ENCODE results near the gene BANP. TPM values are rescaled to one million over a fixed set of nuclear protein-coding genes. Genes with fewer than 3 reads are reported as not detected.
A peak's percentile ranks its signal among the peaks of the same experiment; 100 is the strongest.

Gene BANP
- polyA plus RNA-seq, 6 donors from 2014 or later: 24.3 to 40.1 (median 28.5) TPM

GRCh38 chr16:87918866-87919680 lies 32.2 kb upstream of the BANP start:
- no peak for ATAC-seq (ENCODE audit: low read depth in 2 of 2)
- Mint-ChIP-seq H3K27me3 (peaks cover 11 to 30% (median 25%) of the 10 kb centered on the region in 3 donors), H3K27ac (peak overlapping the region in 1 of 6 donors; percentile 51), H3K4me3 (no peak overlapping the region), H3K36me3 (no peaks in the 10 kb centered on the region), H3K4me1 (peaks cover 2 to 7% (median 6%) of the 10 kb centered on the region in 3 donors), H3K9me3 (no peaks in the 10 kb centered on the region)
- DNase-seq: no peak

DNA sequence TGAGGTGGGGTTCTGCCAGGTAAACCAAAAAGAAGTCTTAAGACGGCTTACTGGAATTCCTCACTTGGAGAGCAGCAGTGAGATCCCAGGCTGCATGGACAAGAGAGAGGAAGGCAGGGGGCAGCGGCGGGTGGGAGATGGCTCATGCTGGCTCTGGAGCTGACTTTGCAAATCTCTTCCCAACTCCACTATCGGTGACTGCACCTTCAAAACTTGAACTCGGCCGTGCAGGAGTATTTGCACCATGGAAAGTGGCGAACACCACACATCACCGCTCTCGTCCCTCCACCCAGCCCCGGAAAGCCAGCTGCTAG lies 31.6 kb upstream of the BANP start:
- H3K27me3 Mint-ChIP-seq: peaks cover 11 to 25% (median 20%) of the 10 kb centered on the region in 3 donors

DNA sequence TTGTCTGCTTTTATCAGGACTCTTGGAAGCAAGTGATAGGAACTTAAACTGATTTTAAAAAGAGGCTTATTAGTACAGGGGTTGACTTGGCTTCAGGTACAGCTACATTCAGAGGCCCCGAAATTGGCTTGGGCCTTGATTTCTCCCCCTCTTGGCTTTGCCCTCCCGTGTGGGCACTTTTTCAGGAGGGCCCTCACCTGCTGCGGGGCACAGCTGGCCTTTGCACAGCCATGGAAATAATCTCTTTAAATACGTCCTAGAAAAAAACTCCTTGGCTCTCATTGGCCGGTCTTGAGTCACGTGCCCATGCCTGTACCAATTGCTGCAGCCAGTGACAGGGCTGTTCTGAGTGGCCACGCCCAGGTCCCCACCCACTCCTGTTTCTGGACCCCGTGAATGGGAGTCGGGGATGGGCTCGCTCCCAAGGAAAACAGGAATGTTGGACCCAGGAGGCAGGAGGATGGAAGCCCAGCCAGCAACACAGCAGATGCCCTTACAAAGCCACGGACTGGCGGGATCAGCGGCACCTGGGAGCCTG lies 29.9 kb upstream of the BANP start:
- H3K9me3 Mint-ChIP-seq: no peaks in the 10 kb centered on the region
- no peaks in the 10 kb centered on the region for H3K36me3 Mint-ChIP-seq
- ATAC-seq (ENCODE audit: low read depth in 2 of 2) (no peak), DNase-seq (no peak)
- no peak overlapping the region for H3K4me3 Mint-ChIP-seq
- H3K27ac Mint-ChIP-seq: peak overlapping the region in 1 of 6 donors; percentile 65
- peaks cover 22 to 28% (median 25%) of the 10 kb centered on the region in 3 donors for H3K4me1 Mint-ChIP-seq
- H3K27me3 Mint-ChIP-seq: peaks cover 11 to 20% (median 20%) of the 10 kb centered on the region in 3 donors

More for the DNA sequence above, 31.6 kb upstream of the BANP start:
- no peaks in the 10 kb centered on the region for H3K36me3 Mint-ChIP-seq
- no peak overlapping the region for H3K27ac Mint-ChIP-seq
- no peak overlapping the region for H3K4me3 Mint-ChIP-seq
- no peaks in the 10 kb centered on the region for H3K9me3 Mint-ChIP-seq
- ATAC-seq (ENCODE audit: low read depth in 2 of 2) (no peak), DNase-seq (no peak)
- H3K4me1 Mint-ChIP-seq: peaks cover 8 to 13% (median 11%) of the 10 kb centered on the region in 3 donors

DNA sequence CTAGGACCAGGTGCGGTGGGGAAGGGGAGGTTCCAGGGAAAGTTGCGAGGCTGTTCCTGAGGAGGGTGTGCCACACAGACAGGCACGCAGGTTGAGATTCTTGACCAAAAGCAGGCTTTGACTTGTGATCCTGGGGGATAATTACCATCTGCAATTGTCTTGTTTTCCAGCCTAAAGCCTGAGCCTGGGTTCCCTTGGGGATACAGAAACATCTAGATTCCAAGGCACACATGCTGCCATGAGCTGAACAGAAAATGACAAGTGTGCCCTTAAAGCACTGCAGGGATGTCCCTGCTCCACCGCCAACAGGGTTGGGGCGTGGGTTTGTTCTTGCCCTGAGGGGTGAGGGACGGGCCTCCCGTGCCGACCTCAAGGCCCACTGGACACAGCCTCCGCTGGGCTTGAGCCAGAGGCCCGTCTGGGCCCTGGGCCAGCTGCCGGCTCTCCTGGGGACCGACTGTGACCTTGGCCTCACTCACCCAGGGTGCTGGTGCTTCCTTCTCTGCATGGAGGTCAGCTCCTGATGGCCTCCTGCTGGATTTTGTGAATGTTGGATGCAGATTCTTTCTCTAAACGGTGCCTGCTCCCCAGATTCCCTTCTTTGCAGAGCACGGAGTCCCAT lies 28.9 kb upstream of the BANP start:
- Mint-ChIP-seq H3K27me3 (peaks cover 9 to 17% (median 17%) of the 10 kb centered on the region in 3 donors), H3K36me3 (no peaks in the 10 kb centered on the region), H3K4me1 (peaks cover 30 to 37% (median 31%) of the 10 kb centered on the region in 3 donors), H3K9me3 (no peaks in the 10 kb centered on the region), H3K4me3 (no peak overlapping the region), H3K27ac (peak overlapping the region in 2 of 6 donors; percentile 18 to 38)
- ATAC-seq (ENCODE audit: low read depth in 2 of 2) (no peak), DNase-seq (no peak)

GRCh38 chr16:87924041-87924810 lies 27.0 kb upstream of the BANP start:
- Mint-ChIP-seq H3K27ac (peak overlapping the region; percentile 69 to 98 (median 97)), H3K9me3 (no peaks in the 10 kb centered on the region), H3K27me3 (no peaks in the 10 kb centered on the region), H3K4me3 (peak overlapping the region; percentile 22 to 83 (median 64)), H3K4me1 (peaks cover 26 to 33% (median 30%) of the 10 kb centered on the region in 3 donors), H3K36me3 (no peaks in the 10 kb centered on the region)
- DNase-seq (peak; percentile 82), ATAC-seq (ENCODE audit: low read depth in 2 of 2) (peak; percentile 76)

DNA sequence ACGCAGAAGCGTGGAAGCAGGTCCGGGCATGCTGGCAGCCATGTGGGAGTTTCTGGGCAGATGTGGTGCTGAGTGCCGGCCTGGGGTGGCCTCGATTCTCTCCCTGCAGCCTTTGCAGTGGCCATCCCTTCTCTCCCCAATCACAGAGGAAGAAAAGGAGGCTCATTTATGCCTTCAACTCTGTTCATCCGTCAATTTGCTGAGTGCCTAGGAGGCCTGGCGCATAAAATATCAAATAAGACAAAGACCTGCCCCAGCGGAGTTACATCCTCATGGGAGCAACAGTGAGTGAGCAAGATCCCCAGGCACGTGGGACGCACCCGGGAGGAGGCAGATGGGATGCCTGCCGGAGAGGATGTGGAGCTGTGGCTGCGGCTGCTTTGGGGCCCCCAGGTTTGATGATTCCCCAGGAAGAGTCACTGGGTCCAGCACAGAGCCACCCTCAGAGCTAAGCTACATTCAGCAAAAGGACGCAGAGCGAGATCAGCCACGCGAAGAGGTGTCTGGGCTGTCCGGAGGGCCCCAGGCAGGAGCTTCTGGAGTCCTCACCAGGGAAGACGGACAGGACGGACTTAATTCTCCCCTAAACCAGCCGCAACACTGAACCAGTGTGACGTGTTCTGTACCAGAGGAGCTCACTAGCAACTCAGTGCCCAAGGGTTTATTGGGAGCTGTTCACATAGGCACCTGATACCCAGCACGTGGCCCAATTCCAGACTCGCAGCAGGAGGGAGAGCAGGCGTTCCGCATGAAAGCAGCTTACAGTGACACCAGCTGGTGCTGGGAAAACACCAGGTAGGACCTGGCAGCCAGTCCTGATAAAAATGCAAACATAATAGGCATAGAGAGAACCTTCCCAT lies 26.2 kb upstream of the BANP start:
- peak overlapping the region; percentile 48 to 98 (median 97) for H3K27ac Mint-ChIP-seq
- peak overlapping the region; percentile 22 to 83 (median 64) for H3K4me3 Mint-ChIP-seq
- no peaks in the 10 kb centered on the region for H3K27me3 Mint-ChIP-seq
- DNase-seq: no peak
- H3K4me1 Mint-ChIP-seq: peaks cover 26 to 33% (median 30%) of the 10 kb centered on the region in 3 donors
- no peaks in the 10 kb centered on the region for H3K9me3 Mint-ChIP-seq
- H3K36me3 Mint-ChIP-seq: no peaks in the 10 kb centered on the region
- no peak for ATAC-seq (ENCODE audit: low read depth in 2 of 2)

DNA sequence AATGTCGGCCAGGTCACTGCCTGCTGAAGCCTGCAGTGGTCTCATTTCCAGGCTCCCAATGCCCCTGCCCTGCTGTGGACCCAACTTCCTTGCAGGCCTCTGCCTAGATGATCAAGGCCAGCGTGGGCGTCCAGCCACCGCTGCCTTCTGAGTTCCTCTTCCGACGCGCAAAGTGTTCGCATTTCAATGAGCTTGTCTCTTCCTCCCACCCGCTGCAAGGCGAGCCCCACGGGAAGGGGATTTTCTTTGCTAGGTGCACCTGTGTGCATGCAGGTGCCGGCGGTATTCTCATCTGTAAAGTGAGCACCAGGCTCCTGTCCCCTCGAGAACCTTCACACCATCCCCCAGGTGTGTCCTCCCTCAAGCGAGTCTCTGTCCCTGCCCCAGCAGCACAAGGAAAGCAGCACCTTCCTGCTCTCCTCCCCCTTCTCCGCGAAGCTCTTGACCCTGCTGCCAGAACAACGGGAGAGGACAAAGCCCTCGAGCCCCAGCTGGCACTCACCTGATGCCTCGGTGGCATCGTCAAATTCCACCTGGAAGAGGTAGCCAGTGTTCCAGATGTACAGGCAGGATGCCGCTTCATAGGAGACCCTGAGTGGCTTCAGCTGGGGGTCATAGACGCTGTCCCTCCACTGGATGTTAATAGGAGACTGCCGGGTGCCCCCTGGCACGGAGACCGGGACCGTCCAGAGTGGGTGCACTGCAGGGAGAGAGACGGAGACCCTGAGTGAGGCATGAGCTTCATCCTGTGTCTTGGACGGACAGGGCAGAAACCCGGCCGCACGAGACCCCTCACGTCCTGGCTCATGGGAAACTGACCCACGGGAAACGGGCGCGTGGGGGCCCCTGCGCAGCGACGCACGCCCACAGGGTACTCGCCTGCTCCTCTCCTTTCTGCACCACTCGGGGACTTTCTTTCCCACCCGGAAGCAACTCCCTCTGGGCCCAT lies 24.7 kb upstream of the BANP start:
- peak overlapping the region; percentile 91 to 98 (median 96) for H3K27ac Mint-ChIP-seq
- peak; percentile 71 to 74 for ATAC-seq (ENCODE audit: low read depth in 2 of 2)
- peak overlapping the region in 7 of 8 donors; percentile 3 to 89 (median 78) for H3K4me3 Mint-ChIP-seq
- H3K9me3 Mint-ChIP-seq: no peaks in the 10 kb centered on the region
- H3K27me3 Mint-ChIP-seq: no peaks in the 10 kb centered on the region
- H3K36me3 Mint-ChIP-seq: no peaks in the 10 kb centered on the region
- peak; percentile 82 for DNase-seq
- H3K4me1 Mint-ChIP-seq: peaks cover 26 to 33% (median 30%) of the 10 kb centered on the region in 3 donors

- H3K4me1 Mint-ChIP-seq: peaks cover 26 to 33% (median 30%) of the 10 kb centered on the region in 3 donors
- ATAC-seq (ENCODE audit: low read depth in 2 of 2): no peak
- no peak overlapping the region for H3K4me3 Mint-ChIP-seq
- H3K9me3 Mint-ChIP-seq: no peaks in the 10 kb centered on the region
- peak overlapping the region in 5 of 6 donors; percentile 56 to 97 (median 88) for H3K27ac Mint-ChIP-seq
- no peaks in the 10 kb centered on the region for H3K36me3 Mint-ChIP-seq
- no peak for DNase-seq
- peaks cover 0 to 3% (median 0%) of the 10 kb centered on the region in 3 donors for H3K27me3 Mint-ChIP-seq
These were observed 24.1 kb upstream of the BANP start for GRCh38 chr16:87927195-87927562.

- ATAC-seq (ENCODE audit: low read depth in 2 of 2) (no peak), DNase-seq (no peak)
- Mint-ChIP-seq H3K27me3 (peaks cover 0 to 10% (median 0%) of the 10 kb centered on the region in 3 donors), H3K9me3 (no peaks in the 10 kb centered on the region), H3K4me1 (peaks cover 17 to 31% (median 22%) of the 10 kb centered on the region in 3 donors), H3K4me3 (no peak overlapping the region), H3K27ac (no peak overlapping the region), H3K36me3 (no peaks in the 10 kb centered on the region)
These were observed 21.2 kb upstream of the BANP start for GRCh38 chr16:87929986-87930385.

DNA sequence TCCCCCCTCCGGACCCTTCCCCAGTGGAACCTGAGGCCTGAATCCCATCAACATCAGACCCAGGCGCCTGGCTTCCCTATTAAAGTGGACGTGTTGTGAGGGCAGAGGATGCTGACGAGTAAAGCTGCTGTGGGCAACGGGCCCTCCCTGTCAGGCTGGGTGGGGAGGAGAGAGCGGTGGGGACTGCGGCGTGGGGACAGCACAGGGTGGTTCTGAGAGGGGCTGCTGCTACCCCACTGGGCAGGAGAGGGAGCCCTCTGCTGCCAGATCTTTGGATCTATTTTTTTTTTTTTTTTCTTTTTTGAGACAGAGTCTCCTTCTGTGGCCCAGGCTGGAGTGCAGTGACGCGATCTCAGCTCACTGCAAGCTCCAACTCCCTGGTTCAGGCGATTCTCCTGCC lies 20.8 kb upstream of the BANP start:
- no peak for ATAC-seq (ENCODE audit: low read depth in 2 of 2)
- H3K4me3 Mint-ChIP-seq: no peak overlapping the region
- H3K27ac Mint-ChIP-seq: peak overlapping the region in 1 of 6 donors; percentile 10
- DNase-seq: no peak
- no peaks in the 10 kb centered on the region for H3K36me3 Mint-ChIP-seq
- peaks cover 16 to 30% (median 22%) of the 10 kb centered on the region in 3 donors for H3K4me1 Mint-ChIP-seq
- peaks cover 0 to 10% (median 0%) of the 10 kb centered on the region in 3 donors for H3K27me3 Mint-ChIP-seq
- H3K9me3 Mint-ChIP-seq: no peaks in the 10 kb centered on the region

DNA sequence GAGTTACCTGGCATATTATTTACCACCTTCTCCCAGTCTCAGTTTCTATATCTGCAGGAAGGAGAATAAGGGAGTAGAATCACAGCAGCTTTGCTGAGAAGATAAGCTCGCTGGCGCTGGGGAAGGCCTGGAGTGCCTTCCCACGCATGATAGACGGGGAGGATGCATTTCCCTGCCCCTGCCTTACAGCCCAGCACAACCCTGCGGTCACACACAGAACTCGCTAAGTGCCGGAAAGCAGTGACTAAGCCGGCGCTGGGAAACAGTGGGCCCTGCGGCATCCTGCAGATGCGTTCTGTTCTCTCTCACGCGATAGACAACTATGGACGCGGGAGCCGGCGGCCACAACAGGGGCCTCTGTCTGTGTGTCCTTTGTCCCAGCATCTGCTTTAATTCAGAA lies 19.7 kb upstream of the BANP start:
- H3K27me3 Mint-ChIP-seq: peaks cover 0 to 10% (median 0%) of the 10 kb centered on the region in 3 donors
- no peaks in the 10 kb centered on the region for H3K36me3 Mint-ChIP-seq
- no peaks in the 10 kb centered on the region for H3K9me3 Mint-ChIP-seq
- H3K4me1 Mint-ChIP-seq: peaks cover 11 to 23% (median 15%) of the 10 kb centered on the region in 3 donors
- ATAC-seq (ENCODE audit: low read depth in 2 of 2): no peak
- H3K27ac Mint-ChIP-seq: no peak overlapping the region
- no peak for DNase-seq
- H3K4me3 Mint-ChIP-seq: no peak overlapping the region
